Measurements from ENCODE around the gene TMEM108.

Gene TMEM108

DNA sequence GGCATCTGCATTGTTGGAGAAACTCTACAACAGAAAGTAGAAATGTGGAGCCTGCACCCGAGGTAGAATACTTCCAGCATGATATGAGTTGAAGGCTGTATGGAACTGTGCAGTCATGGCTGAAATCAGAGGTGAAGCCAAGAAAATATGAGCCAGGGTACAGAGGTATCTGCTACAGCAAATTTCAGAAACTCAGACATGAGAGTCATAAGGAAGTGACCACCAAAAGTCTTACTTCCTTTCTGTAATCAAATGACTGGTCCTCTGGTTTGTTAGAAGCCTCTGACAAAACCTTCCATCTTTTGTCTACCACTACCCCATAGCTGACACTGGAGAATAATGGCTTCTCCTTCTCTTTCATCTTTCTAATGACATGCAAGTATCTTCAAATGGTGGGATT, 159.4 kb downstream of the TMEM108 start:
- peaks cover 0 to 11% (median 9%) of the 10 kb centered on the region in 3 donors for H3K9me3 ChIP-seq
- no peak overlapping the region for H3K27ac ChIP-seq
- TF ChIP-seq, protein P1, sequence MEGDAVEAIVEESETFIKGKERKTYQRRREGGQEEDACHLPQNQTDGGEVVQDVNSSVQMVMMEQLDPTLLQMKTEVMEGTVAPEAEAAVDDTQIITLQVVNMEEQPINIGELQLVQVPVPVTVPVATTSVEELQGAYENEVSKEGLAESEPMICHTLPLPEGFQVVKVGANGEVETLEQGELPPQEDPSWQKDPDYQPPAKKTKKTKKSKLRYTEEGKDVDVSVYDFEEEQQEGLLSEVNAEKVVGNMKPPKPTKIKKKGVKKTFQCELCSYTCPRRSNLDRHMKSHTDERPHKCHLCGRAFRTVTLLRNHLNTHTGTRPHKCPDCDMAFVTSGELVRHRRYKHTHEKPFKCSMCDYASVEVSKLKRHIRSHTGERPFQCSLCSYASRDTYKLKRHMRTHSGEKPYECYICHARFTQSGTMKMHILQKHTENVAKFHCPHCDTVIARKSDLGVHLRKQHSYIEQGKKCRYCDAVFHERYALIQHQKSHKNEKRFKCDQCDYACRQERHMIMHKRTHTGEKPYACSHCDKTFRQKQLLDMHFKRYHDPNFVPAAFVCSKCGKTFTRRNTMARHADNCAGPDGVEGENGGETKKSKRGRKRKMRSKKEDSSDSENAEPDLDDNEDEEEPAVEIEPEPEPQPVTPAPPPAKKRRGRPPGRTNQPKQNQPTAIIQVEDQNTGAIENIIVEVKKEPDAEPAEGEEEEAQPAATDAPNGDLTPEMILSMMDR (IDR thresholded peaks at IDR 0.05): no peak
- DNase-seq: no peak
- H3K4me1 ChIP-seq: no peaks in the 10 kb centered on the region
- no peaks in the 10 kb centered on the region for H3K36me3 ChIP-seq
- H3K4me3 ChIP-seq: no peak overlapping the region
- intact Hi-C loops (cut with DNase I; ENCODE audit: low total_unique reads): no loop called here
- H3K27me3 ChIP-seq: no peaks in the 10 kb centered on the region

DNA sequence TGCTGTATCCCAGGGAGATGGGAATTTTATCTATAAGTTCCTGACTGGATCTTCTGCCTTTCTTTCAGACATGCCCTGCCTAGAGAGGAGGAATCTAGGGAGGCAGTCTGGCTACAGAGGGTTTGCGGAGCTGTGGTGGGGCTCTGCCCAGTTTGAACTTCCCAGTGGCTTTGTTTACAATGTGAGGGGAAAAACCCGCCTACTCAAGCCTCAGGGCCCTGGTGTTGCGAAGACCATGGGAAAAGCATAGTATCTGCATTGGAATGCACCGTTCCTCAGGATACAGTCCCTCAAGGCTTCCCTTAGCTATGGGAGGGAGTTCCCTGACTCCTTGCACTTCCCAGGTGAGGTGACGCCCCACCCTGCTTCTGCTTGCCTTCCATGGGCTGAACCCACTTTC, 168.7 kb downstream of the TMEM108 start:
- no peak overlapping the region for H3K27ac ChIP-seq
- H3K4me1 ChIP-seq: no peaks in the 10 kb centered on the region
- TF ChIP-seq, protein P1 (IDR thresholded peaks at IDR 0.05): no peak
- intact Hi-C loops (cut with DNase I; ENCODE audit: low total_unique reads): no loop called here
- no peak overlapping the region for H3K4me3 ChIP-seq
- no peaks in the 10 kb centered on the region for H3K36me3 ChIP-seq
- H3K9me3 ChIP-seq: no peaks in the 10 kb centered on the region
- H3K27me3 ChIP-seq: no peaks in the 10 kb centered on the region
- no peak for DNase-seq

DNA sequence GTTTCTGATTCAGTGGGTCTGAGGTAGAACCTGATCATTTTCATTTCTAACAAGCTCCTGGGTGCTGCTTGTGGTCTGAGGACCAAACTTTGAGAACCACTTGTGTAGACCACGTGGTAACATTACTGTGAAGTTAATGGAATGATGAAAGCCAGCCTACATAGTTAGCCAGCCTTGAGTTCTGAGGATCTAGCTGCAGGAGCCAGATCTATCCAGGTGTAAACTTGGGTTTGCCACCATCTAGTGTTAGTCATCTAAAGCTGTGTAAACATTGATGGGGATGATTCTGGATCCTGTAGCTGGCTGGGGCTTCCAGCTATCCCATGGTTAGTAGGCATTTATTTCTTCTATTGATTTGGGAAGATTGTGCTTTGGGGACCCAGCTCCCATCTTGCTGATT, 170.0 kb downstream of the TMEM108 start:
- H3K36me3 ChIP-seq: no peaks in the 10 kb centered on the region
- H3K9me3 ChIP-seq: no peaks in the 10 kb centered on the region
- H3K4me1 ChIP-seq: no peaks in the 10 kb centered on the region
- intact Hi-C loops (cut with DNase I; ENCODE audit: low total_unique reads): no loop called here
- no peak overlapping the region for H3K27ac ChIP-seq
- DNase-seq: no peak
- TF ChIP-seq, protein P1 (IDR thresholded peaks at IDR 0.05): no peak
- no peak overlapping the region for H3K4me3 ChIP-seq
- H3K27me3 ChIP-seq: no peaks in the 10 kb centered on the region

DNA sequence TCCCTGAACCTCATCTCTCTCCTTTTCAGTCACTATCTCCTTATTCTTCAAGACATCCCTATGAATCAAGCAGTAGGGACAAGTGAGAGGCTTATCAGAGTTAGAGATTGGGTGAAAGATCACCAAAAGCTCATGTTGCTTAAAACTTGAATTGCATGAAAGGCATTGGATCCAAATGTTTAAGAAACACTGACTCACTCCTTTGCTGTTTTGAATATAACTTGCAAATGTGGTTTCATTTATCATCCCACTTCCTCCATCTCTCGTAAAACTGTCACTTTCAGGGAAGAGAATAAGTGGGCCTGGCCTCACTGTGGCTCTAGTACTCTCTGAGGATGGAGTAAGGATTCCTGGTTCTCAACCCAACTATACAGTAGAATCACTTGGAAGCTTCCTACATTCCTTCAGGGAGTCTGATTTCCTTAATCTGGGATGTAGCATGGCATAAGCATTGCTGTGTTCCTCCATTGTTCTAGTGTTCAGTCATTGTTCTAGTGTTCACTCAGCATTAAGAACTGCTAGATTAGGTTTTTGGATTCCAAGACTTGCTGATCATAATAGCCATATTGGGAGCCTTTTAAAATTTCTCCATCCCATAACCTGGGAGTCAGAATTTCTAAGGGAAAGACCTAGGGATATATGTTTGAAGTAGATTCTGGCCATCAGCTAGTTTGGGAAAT, 171.8 kb downstream of the TMEM108 start:
- Histone ChIP-seq H3K27me3 (no peaks in the 10 kb centered on the region), H3K4me3 (no peak overlapping the region), H3K9me3 (no peaks in the 10 kb centered on the region), H3K27ac (no peak overlapping the region), H3K36me3 (no peaks in the 10 kb centered on the region), H3K4me1 (no peaks in the 10 kb centered on the region)
- intact Hi-C loops (cut with DNase I; ENCODE audit: low total_unique reads): no loop called here
- TF ChIP-seq, protein P1 (IDR thresholded peaks at IDR 0.05): no peak
- DNase-seq: no peak

DNA sequence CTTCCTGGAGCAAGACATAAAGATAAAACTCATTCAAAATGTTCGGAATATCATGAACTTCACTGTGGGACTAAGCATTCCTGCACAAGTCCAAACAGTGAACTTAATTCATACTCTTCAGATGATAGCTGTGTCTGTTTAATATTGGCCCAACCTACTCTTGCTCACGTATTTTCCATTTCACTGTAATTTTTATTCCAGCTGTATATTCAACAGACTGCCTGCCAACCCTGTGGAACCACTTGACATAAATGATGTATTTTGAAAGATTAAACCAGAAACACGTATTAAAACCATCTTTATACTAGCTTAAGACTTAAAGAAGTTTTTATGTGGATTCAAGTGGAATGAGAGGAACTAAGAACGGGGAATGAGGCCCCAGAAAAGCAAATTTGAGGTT, 172.5 kb downstream of the TMEM108 start:
- no peaks in the 10 kb centered on the region for H3K9me3 ChIP-seq
- no peak overlapping the region for H3K4me3 ChIP-seq
- TF ChIP-seq, protein P1 (IDR thresholded peaks at IDR 0.05): no peak
- DNase-seq: no peak
- intact Hi-C loops (cut with DNase I; ENCODE audit: low total_unique reads): no loop called here
- no peaks in the 10 kb centered on the region for H3K27me3 ChIP-seq
- no peaks in the 10 kb centered on the region for H3K4me1 ChIP-seq
- no peaks in the 10 kb centered on the region for H3K36me3 ChIP-seq
- H3K27ac ChIP-seq: no peak overlapping the region

DNA sequence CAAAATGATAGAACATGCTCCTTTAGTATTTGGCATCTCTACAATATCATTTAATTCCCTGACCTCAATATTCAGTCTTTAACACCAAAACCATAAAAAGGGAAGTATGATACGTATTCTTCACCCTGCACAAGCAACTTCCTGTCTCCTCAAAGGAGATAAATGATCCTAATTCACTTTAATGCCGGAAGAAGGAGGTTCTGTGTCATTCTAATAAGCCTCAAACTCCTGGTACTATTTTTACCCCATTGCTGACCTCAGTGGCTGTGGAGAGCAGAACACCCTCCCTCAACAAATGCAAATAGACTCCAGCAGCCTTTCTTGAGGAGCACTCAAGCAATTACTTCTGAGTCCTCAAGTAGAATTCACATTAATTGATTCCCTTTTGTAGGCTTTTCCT, 173.3 kb downstream of the TMEM108 start:
- Histone ChIP-seq H3K27me3 (no peaks in the 10 kb centered on the region), H3K9me3 (peaks cover 0 to under 1% (median 0%) of the 10 kb centered on the region in 3 donors), H3K36me3 (no peaks in the 10 kb centered on the region), H3K4me1 (no peaks in the 10 kb centered on the region), H3K4me3 (no peak overlapping the region), H3K27ac (no peak overlapping the region)
- TF ChIP-seq, protein P1 (IDR thresholded peaks at IDR 0.05): no peak
- no peak for DNase-seq
- intact Hi-C loops (cut with DNase I; ENCODE audit: low total_unique reads): no loop called here

Data from tibial artery (tissue), 4 donors.